ENCODE measurements around the gene DNAJC13. TPM values are rescaled to one million over a fixed set of nuclear protein-coding genes. Genes with fewer than 3 reads are reported as not detected.
A peak's percentile ranks its signal among the peaks of the same experiment; 100 is the strongest.
"Not testable (repeated sequence)": the region's sequence is repeated elsewhere in the genome, so short reads cannot be mapped to it uniquely, and the experiment has no call there.

DNAJC13 gene
- total RNA-seq, 4 donors from 2014 or later = 21.9 to 35.2 (median 26.5) TPM

DNA sequence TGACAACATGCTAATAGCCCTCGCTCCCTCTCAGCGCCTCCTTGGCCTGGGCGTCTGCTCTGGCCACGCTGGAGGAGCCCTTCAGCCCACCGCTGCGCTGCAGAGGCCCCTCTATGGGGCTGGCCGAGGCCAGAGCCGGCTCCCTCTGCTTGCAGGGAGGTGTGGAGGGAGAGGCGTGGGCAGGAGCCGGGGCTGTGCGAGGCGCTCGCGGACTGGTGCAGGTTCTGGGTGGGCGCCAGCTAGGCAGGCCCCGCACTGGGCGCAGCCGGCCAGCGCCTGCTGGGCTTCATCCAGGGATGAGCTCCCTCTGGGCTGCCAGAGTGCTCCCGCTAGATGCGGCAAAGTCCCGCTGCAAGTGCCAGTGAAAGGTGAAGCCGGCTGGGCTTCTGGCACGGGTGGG, 21.0 kb upstream of the DNAJC13 start:
- Histone ChIP-seq H3K27ac (no peak overlapping the region), H3K4me1 (no peaks in the 10 kb centered on the region), H3K4me3 (no peak overlapping the region), H3K36me3 (no peaks in the 10 kb centered on the region), H3K27me3 (no peaks in the 10 kb centered on the region), H3K9me3 (no peaks in the 10 kb centered on the region)
- in situ Hi-C loops (cut with MboI; ENCODE audit: low sequenced_read_pairs in 4 of 4) (no loop called here), intact Hi-C loops (cut with DNase I; ENCODE audit: low total_unique reads) (no loop called here)
- TF ChIP-seq, protein P1, sequence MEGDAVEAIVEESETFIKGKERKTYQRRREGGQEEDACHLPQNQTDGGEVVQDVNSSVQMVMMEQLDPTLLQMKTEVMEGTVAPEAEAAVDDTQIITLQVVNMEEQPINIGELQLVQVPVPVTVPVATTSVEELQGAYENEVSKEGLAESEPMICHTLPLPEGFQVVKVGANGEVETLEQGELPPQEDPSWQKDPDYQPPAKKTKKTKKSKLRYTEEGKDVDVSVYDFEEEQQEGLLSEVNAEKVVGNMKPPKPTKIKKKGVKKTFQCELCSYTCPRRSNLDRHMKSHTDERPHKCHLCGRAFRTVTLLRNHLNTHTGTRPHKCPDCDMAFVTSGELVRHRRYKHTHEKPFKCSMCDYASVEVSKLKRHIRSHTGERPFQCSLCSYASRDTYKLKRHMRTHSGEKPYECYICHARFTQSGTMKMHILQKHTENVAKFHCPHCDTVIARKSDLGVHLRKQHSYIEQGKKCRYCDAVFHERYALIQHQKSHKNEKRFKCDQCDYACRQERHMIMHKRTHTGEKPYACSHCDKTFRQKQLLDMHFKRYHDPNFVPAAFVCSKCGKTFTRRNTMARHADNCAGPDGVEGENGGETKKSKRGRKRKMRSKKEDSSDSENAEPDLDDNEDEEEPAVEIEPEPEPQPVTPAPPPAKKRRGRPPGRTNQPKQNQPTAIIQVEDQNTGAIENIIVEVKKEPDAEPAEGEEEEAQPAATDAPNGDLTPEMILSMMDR (IDR thresholded peaks at IDR 0.05 in 4 of 5, conservative IDR thresholded peaks at IDR 0.05 in 1 of 5) = no peak
- no peak for TF ChIP-seq POLR2A (IDR thresholded peaks at IDR 0.05)
- no peak for DNase-seq
- no peak for ATAC-seq

DNA sequence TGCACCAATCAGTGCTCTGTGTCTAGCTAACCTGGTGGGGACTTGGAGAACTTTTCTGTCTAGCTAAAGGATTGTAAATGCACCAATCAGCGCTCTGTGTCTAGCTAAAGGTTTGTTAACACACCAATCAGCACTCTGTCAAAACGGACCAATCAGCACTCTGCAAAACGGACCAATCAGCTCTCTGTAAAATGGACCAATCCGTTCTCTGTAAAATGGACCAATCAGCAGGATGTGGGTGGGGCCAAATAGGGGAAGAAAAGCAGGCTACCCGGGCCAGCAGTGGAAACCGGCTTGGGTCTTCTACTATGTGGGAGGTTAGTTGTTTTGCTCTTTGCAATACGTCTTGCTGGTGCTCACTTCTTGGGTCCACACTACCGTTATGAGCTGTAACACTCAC, 20.5 kb upstream of the DNAJC13 start:
- H3K27ac ChIP-seq; H3K27me3 ChIP-seq; H3K4me1 ChIP-seq; H3K36me3 ChIP-seq; ATAC-seq; H3K4me3 ChIP-seq; in situ Hi-C loops (cut with MboI; ENCODE audit: low sequenced_read_pairs in 4 of 4); intact Hi-C loops (cut with DNase I; ENCODE audit: low total_unique reads); DNase-seq; H3K9me3 ChIP-seq: not testable (repeated sequence)

DNA sequence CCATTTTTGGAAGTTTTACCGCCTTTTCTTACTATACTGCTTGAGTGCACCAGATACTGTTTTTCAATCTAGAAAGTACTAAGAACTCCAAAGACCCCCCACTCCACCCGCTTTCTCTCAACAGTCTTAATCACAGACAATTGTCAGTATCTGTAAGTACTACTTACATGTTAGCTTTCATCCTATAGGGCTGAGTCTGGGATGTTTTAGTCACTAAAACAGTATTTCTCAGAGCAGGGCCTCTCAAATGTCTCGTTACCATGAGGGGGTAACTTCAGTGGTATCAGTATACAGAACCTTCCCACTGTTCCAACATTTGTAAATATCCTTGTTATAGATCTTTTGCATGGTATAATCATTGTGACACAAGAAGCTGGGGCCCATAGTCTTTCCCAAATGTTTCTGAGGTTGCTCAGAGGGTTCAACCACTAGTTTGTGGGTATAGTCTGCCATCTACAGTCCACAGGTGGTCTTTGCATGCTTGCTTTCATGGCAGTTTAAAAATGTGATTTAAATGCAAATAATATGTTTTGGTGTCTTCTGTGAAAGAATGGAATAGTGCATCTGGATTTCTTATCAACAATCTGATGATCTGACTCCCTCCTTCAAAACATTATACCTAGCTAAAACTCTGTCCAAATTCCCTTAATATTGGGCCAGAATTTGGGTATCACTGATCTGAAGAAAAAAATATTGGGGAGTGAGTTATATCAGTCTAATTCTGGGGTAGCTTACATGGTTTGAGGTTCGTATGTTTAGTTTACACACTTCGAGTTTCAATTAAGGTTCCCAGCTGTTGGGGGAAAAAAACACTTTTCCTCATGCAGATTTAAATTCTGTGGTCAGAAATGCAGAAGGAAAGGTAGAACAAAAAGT, 18.0 kb upstream of the DNAJC13 start:
- Histone ChIP-seq H3K9me3 (no peaks in the 10 kb centered on the region), H3K27me3 (no peaks in the 10 kb centered on the region), H3K4me3 (no peak overlapping the region), H3K4me1 (no peaks in the 10 kb centered on the region), H3K36me3 (no peaks in the 10 kb centered on the region), H3K27ac (no peak overlapping the region)
- in situ Hi-C loops (cut with MboI; ENCODE audit: low sequenced_read_pairs in 4 of 4) (no loop called here), intact Hi-C loops (cut with DNase I; ENCODE audit: low total_unique reads) (loop anchor here (2.0 kb wide), 1 partner anchor 48 kb away; no protein-coding TSS in a partner anchor)
- DNase-seq (no peak), ATAC-seq (no peak)
- TF ChIP-seq, protein P1 (IDR thresholded peaks at IDR 0.05 in 4 of 5, conservative IDR thresholded peaks at IDR 0.05 in 1 of 5) = peak; percentile 15 to 65 (median 50)
- no peak for TF ChIP-seq POLR2A (IDR thresholded peaks at IDR 0.05)

DNA sequence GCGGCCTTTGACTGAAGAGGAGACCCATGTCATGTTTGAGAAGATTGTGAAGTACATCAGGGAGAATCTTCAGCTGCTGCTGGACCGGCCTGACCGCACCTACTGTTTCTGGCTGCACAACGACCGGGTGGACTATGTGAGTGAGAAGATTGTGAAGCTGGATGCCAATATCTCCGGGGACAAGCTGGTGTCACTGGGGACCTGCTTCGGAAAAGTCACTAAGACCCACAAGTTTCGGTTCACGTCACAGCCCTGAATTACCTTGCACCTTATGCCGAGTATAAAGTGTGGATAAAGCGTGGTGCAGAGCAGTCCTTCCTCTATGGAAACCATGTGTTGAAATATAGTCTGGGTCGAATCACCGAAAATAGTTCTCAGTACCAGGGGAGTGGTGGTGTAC, 16.0 kb upstream of the DNAJC13 start:
- H3K9me3 ChIP-seq = no peaks in the 10 kb centered on the region
- no peak for TF ChIP-seq POLR2A (IDR thresholded peaks at IDR 0.05)
- TF ChIP-seq, protein P1 (IDR thresholded peaks at IDR 0.05 in 4 of 5, conservative IDR thresholded peaks at IDR 0.05 in 1 of 5) = no peak
- no peak overlapping the region for H3K27ac ChIP-seq
- in situ Hi-C loops (cut with MboI; ENCODE audit: low sequenced_read_pairs in 4 of 4) (no loop called here), intact Hi-C loops (cut with DNase I; ENCODE audit: low total_unique reads) (no loop called here)
- no peaks in the 10 kb centered on the region for H3K36me3 ChIP-seq
- no peaks in the 10 kb centered on the region for H3K4me1 ChIP-seq
- H3K27me3 ChIP-seq = no peaks in the 10 kb centered on the region
- DNase-seq (no peak), ATAC-seq (no peak)
- H3K4me3 ChIP-seq = no peak overlapping the region

DNA sequence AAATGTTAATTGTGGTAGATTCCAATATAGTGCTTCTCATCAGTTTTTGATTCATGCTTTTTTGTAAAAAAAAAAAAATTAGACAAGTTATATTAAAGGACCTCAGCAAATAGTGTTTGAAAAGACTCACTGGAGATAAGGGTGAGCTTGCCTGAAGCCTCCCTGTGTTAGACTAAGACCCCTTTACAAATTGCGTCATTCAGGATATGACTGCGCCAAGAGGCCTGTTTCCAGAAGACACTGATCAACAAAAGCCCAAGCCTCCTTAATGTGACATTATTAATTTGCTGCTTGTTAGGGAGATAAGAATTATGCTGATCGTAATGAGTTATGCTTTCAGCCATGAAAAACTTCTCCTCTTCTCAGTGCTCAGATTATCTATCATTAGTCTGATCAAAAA, 13.0 kb upstream of the DNAJC13 start:
- Histone ChIP-seq H3K4me3 (no peak overlapping the region), H3K27me3 (no peaks in the 10 kb centered on the region), H3K36me3 (no peaks in the 10 kb centered on the region), H3K27ac (no peak overlapping the region), H3K4me1 (no peaks in the 10 kb centered on the region), H3K9me3 (no peaks in the 10 kb centered on the region)
- TF ChIP-seq, protein P1 (IDR thresholded peaks at IDR 0.05 in 4 of 5, conservative IDR thresholded peaks at IDR 0.05 in 1 of 5) = no peak
- no peak for TF ChIP-seq POLR2A (IDR thresholded peaks at IDR 0.05)
- in situ Hi-C loops (cut with MboI; ENCODE audit: low sequenced_read_pairs in 4 of 4) (no loop called here), intact Hi-C loops (cut with DNase I; ENCODE audit: low total_unique reads) (no loop called here)
- no peak for DNase-seq
- no peak for ATAC-seq

Data from gastrocnemius medialis (tissue), 4 donors.